ENCODE data around the gene TAS2R16.
"Not testable (repeated sequence)": the region's sequence is repeated elsewhere in the genome, so short reads cannot be mapped to it uniquely, and the experiment has no call there.

Gene TAS2R16

GRCh38 chr7:122970740-122971725, 24.5 kb downstream of the TAS2R16 start:
- DNase-seq (ENCODE audit: low read depth), result no peak
- no peak overlapping the region for H3K4me3 ChIP-seq (ENCODE audit: low read depth, low read length)
- in situ Hi-C loops (cut with HindIII; ENCODE audit: low sequenced_read_pairs), result no loop called here
- TF ChIP-seq, protein P1, sequence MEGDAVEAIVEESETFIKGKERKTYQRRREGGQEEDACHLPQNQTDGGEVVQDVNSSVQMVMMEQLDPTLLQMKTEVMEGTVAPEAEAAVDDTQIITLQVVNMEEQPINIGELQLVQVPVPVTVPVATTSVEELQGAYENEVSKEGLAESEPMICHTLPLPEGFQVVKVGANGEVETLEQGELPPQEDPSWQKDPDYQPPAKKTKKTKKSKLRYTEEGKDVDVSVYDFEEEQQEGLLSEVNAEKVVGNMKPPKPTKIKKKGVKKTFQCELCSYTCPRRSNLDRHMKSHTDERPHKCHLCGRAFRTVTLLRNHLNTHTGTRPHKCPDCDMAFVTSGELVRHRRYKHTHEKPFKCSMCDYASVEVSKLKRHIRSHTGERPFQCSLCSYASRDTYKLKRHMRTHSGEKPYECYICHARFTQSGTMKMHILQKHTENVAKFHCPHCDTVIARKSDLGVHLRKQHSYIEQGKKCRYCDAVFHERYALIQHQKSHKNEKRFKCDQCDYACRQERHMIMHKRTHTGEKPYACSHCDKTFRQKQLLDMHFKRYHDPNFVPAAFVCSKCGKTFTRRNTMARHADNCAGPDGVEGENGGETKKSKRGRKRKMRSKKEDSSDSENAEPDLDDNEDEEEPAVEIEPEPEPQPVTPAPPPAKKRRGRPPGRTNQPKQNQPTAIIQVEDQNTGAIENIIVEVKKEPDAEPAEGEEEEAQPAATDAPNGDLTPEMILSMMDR (IDR thresholded peaks at IDR 0.05; ENCODE audit: low read depth, low read length, missing control alignments), result no peak

- TF ChIP-seq, protein P1 (IDR thresholded peaks at IDR 0.05; ENCODE audit: low read depth, low read length, missing control alignments), result no peak
- no peak overlapping the region for H3K4me3 ChIP-seq (ENCODE audit: low read depth, low read length)
- in situ Hi-C loops (cut with HindIII; ENCODE audit: low sequenced_read_pairs), result no loop called here
- no peak for DNase-seq (ENCODE audit: low read depth)
Observed at GRCh38 chr7:122968389-122968788, 27.1 kb downstream of the TAS2R16 start.

- no peak for DNase-seq (ENCODE audit: low read depth)
- in situ Hi-C loops (cut with HindIII; ENCODE audit: low sequenced_read_pairs), result no loop called here
- no peak overlapping the region for H3K4me3 ChIP-seq (ENCODE audit: low read depth, low read length)
- TF ChIP-seq, protein P1 (IDR thresholded peaks at IDR 0.05; ENCODE audit: low read depth, low read length, missing control alignments), result no peak
Observed at GRCh38 chr7:122965306-122965705, 30.2 kb downstream of the TAS2R16 start.

DNA sequence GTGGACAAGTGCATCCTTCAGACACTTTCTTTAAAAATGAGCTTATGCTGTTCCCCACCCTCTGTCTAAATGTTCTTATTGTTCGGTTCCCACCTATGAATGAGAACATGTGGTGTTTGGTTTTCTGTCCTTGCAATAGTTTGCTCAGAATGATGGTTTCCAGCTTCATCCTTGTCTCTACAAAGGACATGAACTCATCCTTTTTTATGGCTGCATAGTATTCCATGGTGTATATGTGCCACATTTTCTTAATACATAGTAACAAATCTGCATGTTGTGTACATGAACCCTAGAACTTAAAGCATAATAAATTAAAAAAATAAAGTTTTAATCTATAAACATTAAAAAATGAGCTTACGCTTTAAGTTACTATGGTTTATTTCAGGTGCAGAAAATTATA, 41.8 kb downstream of the TAS2R16 start:
- in situ Hi-C loops (cut with HindIII; ENCODE audit: low sequenced_read_pairs); H3K4me3 ChIP-seq (ENCODE audit: low read depth, low read length); DNase-seq (ENCODE audit: low read depth): not testable (repeated sequence)

GRCh38 chr7:122951006-122951405, 44.5 kb downstream of the TAS2R16 start:
- in situ Hi-C loops (cut with HindIII; ENCODE audit: low sequenced_read_pairs), result no loop called here
- no peak overlapping the region for H3K4me3 ChIP-seq (ENCODE audit: low read depth, low read length)
- TF ChIP-seq, protein P1 (IDR thresholded peaks at IDR 0.05; ENCODE audit: low read depth, low read length, missing control alignments), result no peak
- DNase-seq (ENCODE audit: low read depth), result no peak

DNA sequence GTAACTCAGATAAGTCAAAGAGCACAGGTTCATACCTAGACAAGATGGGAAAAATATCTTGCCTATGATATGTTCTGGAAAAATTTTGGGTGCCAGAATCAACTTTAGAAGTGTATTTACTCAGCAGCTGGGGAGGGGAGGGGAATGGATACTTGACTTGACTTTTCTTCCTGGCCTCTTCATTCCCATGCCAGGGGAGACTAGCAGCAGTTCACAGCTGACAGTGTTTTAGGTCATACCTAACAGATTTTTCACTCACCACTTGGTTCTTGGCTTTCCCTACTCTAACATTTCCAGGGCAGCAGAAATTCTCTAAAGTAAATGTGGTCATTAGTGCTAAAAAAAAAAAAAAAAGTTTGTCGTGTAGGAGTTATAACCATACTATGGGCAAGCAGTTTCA, 46.3 kb downstream of the TAS2R16 start:
- TF ChIP-seq, protein P1 (IDR thresholded peaks at IDR 0.05; ENCODE audit: low read depth, low read length, missing control alignments), result no peak
- in situ Hi-C loops (cut with HindIII; ENCODE audit: low sequenced_read_pairs), result no loop called here
- H3K4me3 ChIP-seq (ENCODE audit: low read depth, low read length), result no peak overlapping the region
- DNase-seq (ENCODE audit: low read depth), result no peak

Data from astrocyte of the cerebellum (primary cell).